G401.6 (cell line): ENCODE measurements around the gene TMEM200A.

Source experiments
- FAIRE-seq: peaks from 2 replicates; lab custom pipeline; 2012; peaks lifted over from hg19 to GRCh38; lab: Jason Lieb, UNC

TMEM200A gene

DNA sequence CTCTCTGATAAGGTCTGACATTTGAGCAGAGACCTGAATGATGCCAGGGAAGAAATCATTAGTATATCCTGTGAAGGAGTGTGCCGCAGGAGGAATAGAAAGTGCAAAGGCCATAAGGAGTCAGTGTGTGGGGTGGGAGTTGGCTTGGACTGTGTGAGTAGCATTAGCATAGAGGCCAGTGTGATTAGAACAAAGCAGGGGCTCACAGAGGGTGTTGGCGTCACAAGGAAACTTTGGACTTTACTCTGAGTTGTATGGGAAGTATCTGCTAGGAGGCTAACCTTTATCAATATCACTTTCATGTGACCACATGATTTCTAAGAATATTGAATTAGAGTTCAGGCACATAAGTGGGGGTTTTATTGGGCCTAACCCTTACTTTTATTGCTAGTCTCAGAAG, 12.1 kb downstream of the TMEM200A start:
- FAIRE-seq, result no peak

- FAIRE-seq, result no peak
Measured at GRCh38 chr6:130379223-130379622, 13.4 kb downstream of the TMEM200A start.

DNA sequence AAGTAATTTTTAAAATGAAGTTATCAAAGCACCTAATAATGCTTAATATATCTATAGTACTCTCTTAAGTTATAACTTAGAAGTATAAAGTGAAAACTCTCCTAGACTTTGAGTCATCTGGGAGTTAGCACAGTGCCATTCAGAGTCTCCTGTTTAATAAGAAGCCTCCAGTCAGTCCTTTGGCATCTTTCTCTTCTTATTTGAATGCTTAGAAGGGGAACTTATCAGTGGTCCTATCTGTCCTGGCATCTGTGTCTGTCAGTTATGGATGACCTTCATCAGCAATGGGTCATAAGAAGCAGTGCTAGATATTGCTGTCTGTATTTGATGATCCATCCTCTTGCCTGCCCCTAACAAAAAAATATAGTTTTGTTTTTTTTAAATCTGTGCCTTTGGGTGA, 15.2 kb downstream of the TMEM200A start:
- no peak for FAIRE-seq

- no peak for FAIRE-seq
Measured at GRCh38 chr6:130381459-130382380, 15.9 kb downstream of the TMEM200A start.

- FAIRE-seq, result no peak
Measured at GRCh38 chr6:130382872-130383490, 17.2 kb downstream of the TMEM200A start.

DNA sequence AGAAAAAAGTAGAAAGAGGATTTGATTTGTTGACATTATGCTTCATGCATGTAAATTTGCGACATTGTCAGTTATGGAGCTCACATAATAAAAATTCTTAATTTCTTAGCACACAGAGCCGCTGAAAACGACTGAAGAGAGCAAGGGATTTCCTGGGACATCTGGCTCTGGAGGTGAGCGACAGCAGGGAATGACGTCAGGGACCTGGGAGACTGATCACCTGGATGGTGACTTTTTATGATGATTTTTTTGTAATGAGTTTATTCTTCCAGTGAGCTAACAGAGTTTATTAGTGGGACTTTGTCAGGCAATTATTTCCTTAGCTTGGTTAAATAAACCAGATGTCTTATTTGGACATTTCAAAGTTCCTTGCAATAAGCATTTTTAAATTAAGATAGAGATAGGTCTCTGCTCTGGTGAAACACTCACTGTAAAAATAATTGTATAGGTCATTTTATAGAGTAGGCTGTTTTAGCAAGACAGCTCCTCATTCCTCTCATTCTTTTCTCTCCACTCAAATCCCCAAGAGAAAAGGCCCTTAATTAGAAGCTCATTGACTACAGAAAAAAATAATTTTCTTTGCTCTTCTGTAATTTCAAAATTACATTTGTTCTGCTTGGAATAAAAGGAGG, 19.4 kb downstream of the TMEM200A start:
- no peak for FAIRE-seq

GRCh38 chr6:130389142-130389541, 23.3 kb downstream of the TMEM200A start:
- FAIRE-seq, result no peak

DNA sequence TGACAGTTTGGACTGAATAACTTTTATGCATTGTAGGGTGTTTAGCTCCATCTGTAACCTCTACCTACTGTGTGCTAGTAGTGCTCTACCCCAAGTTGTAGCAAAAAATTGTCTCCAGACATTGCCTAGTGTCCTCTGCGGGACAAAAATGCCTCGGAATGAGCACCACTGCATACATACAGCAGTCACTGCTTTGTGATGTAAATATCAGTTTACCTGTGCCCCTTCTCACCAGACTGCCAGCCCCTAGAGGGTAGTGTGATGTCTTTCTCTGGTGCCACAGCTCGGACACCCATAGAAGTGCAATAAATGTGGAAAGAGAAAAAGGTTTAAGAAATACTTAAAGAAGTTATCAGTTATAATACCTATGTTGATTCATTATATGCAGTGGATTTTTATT, 25.1 kb downstream of the TMEM200A start:
- FAIRE-seq, result no peak

DNA sequence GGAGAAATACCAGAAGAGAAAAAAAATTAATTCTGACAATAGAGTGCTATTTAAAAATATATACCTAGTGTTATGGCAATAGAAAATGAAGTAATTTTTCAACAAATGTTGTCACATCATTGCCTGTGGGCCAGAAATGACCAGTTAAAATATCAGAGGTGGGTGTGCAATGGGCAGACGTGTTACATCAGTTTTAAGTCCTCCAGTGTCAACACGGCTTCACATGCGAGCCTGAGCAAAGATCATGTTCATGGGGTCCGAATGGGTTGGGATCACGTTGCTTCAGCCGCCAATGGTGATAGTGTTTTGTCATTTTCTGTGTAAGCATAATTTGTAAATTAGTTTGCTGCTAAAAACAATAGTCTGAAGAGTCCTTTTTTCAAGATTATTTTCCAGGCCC, 27.5 kb downstream of the TMEM200A start:
- FAIRE-seq, result no peak

GRCh38 chr6:130394246-130394645, 28.4 kb downstream of the TMEM200A start:
- FAIRE-seq, result no peak

DNA sequence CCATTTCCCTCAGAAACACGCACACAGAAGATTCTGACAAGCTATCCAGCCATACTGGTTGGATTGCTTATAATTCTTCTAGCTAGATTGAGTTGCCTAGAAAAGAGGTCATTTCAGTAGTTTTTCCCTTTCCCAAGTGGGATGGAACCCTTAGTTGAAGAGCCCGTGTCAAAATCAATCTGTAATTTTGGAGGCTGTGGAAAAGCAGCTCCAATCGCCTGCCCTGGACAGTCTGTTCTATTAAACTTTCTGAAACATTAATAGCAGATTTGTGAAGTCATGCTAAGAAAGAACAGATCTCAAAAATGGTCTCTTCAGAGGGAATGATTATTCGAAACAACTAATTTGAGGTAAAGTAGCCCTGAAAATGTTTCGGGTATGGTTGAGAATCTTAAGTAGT, 29.3 kb downstream of the TMEM200A start:
- no peak for FAIRE-seq

GRCh38 chr6:130396722-130397121, 30.9 kb downstream of the TMEM200A start:
- no peak for FAIRE-seq

DNA sequence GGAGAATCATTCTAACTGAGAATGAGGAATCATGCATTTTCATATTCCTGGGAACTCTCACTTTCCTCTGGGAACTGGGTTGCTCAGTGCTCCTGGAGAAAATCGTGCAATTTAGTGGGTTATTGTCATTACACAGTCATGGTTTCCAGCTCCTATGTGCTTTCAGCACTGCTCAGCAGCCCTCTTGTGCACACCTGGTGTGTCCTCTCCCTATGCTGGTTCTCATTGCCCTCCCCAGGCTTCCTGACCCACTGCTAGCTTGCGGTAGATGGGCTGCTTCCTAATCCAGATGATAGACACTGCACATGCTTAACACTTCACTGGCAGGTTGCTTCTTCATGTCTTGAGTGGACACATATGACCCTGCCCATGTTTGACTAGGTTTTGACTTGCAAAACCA, 39.7 kb downstream of the TMEM200A start:
- FAIRE-seq, result no peak

DNA sequence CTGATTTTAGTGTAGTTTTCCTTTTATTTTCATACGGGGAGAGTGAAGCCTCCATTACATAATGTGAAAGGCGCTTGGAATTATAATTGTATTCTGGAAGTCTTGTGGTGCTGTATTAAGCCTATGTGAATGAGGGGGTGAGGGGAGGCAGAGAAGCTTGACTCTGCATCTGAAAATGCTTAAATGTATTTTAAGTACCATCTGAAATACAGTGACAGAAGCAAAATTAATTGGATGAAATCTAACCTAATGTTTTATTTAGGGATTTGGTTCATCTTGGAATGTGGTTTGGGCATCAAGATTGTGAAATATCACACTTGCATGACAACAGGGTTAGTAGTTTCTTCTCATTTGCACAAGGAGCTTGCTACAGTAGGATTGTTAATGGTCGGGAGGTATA, 41.2 kb downstream of the TMEM200A start:
- no peak for FAIRE-seq

GRCh38 chr6:130409418-130410100, 43.7 kb downstream of the TMEM200A start:
- FAIRE-seq, result no peak

GRCh38 chr6:130411481-130411880, 45.7 kb downstream of the TMEM200A start:
- FAIRE-seq, result no peak

GRCh38 chr6:130412556-130413290, 46.9 kb downstream of the TMEM200A start:
- no peak for FAIRE-seq

GRCh38 chr6:130417951-130418350, 52.1 kb downstream of the TMEM200A start:
- FAIRE-seq, result no peak

DNA sequence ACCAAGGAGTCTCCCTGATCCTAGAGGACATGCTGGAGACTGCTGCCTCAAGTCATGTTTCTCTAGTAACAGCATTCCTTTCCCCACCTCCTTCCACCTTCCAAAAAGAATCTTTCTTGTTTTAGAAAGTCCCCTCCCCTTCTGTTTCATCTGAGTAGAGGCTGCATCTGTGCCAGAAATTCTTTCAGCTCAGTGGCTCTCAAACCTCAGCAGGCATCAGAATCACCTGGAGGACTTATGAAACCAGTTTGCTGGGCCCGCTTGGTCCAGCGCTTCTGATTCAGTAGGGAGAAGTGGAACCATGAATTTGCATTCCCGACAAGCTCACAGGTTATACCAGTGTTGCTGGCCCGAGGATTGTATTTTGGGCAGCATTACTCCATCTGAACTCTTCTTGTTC, 55.1 kb downstream of the TMEM200A start:
- FAIRE-seq, result no peak

GRCh38 chr6:130421585-130421984, 55.8 kb downstream of the TMEM200A start:
- no peak for FAIRE-seq

DNA sequence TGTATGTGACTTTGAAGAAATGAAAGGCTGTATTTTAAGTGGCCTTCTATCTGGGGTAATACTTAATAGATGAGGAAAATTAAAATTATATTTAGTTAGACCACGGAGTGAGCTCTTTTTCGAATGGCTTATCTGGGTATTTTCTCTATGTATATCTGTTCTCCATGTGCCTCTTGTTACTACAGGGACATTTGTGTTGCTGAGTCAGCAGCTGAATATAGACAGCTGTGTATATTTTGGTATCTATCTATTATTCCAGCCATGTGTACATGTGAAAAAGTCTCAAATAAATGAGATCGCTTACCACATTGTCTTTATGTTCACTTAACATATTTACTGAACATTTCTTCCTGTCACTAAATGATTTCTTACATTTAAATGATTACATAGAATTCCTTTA, 57.2 kb downstream of the TMEM200A start:
- FAIRE-seq, result no peak

DNA sequence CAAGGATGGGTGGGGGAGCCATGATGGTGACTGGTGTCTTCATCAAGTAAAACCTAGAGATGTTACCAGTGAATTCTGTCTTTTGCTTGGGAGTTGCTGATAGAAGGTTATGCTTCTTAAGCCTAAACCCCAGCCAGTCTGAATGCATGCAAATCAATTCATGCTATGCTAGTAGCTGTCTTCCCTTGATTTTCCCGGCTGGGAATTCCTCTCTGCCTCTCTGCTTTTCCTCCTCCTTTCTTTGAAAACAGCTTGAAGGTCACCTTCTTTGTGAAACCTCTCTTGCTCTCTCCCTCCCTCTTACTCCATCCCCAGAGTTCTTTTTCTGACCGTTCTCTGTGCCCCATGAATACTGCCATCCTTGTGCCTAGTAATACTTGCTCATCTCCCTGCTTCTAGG, 58.9 kb downstream of the TMEM200A start:
- FAIRE-seq, result no peak
